ENCODE results near the gene FAM161B. TPM values are rescaled to one million over a fixed set of nuclear protein-coding genes. Genes with fewer than 3 reads are reported as not detected.

FAM161B gene
- total and polyA plus RNA-seq, 2 of the 13 experiments (the other 11 are each of a cell fraction or from before 2014, with no cell fraction given) = 1.6 to 2.0 TPM

DNA sequence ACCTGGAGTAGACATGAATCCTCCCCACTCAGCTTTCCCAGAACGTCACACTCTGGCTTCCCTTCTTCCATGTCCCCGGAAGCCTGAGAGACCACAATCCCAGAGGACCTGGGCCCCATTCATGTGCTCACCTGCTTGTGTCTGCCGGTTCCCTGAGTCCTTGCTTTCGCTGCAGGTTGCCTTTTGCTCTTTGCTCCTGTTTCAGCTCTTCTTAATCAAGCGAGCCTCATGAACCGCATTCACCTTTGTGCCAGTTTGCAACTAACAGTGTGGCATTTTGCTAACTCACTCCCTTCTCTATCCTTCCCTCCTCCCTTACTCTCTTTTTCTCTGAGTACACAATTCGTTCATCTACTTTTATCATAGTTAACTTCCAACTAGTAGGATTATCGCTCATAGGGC lies 46.1 kb upstream of the FAM161B start (continued):
- TF ChIP-seq, protein P1, sequence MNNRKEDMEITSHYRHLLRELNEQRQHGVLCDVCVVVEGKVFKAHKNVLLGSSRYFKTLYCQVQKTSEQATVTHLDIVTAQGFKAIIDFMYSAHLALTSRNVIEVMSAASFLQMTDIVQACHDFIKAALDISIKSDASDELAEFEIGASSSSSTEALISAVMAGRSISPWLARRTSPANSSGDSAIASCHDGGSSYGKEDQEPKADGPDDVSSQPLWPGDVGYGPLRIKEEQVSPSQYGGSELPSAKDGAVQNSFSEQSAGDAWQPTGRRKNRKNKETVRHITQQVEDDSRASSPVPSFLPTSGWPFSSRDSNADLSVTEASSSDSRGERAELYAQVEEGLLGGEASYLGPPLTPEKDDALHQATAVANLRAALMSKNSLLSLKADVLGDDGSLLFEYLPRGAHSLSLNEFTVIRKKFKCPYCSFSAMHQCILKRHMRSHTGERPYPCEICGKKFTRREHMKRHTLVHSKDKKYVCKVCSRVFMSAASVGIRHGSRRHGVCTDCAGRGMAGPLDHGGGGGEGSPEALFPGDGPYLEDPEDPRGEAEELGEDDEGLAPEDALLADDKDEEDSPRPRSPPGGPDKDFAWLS (CRISPR knock-in tag; IDR thresholded peaks at IDR 0.05; ENCODE audit: borderline replicate concordance) = peak; percentile 9; the same call in 1 of the 2 replicates
- TF ChIP-seq, protein P2, sequence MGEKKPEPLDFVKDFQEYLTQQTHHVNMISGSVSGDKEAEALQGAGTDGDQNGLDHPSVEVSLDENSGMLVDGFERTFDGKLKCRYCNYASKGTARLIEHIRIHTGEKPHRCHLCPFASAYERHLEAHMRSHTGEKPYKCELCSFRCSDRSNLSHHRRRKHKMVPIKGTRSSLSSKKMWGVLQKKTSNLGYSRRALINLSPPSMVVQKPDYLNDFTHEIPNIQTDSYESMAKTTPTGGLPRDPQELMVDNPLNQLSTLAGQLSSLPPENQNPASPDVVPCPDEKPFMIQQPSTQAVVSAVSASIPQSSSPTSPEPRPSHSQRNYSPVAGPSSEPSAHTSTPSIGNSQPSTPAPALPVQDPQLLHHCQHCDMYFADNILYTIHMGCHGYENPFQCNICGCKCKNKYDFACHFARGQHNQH (CRISPR knock-in tag; IDR thresholded peaks at IDR 0.05) = 0 out of 2 replicates have a peak, but pooled peaks have one; percentile 25
- no peak for TF ChIP-seq ZNF367 (CRISPR knock-in tag; IDR thresholded peaks at IDR 0.05; ENCODE audit: borderline replicate concordance)
- peak; percentile 28; the same call in 1 of the 2 replicates for TF ChIP-seq CEBPG (CRISPR knock-in tag; IDR thresholded peaks at IDR 0.05)
- TF ChIP-seq PAXIP1 (CRISPR knock-in tag; conservative IDR thresholded peaks at IDR 0.05) = peak; percentile 83
- TF ChIP-seq AKAP8 (CRISPR knock-in tag; IDR thresholded peaks at IDR 0.05) = no peak
- TF ChIP-seq, protein P3, sequence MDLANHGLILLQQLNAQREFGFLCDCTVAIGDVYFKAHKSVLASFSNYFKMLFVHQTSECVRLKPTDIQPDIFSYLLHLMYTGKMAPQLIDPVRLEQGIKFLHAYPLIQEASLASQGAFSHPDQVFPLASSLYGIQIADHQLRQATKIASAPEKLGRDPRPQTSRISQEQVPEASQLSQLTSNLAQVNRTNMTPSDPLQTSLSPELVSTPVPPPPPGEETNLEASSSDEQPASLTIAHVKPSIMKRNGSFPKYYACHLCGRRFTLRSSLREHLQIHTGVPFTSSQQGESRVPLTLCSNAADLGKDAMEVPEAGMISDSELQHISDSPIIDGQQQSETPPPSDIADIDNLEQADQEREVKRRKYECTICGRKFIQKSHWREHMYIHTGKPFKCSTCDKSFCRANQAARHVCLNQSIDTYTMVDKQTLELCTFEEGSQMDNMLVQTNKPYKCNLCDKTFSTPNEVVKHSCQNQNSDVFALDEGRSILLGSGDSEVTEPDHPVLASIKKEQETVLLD (CRISPR knock-in tag; IDR thresholded peaks at IDR 0.05; ENCODE audit: low read depth) = no peak
- no peak for TF ChIP-seq ZNF768 (CRISPR knock-in tag; IDR thresholded peaks at IDR 0.05)
- no peak for TF ChIP-seq SCMH1 (CRISPR knock-in tag; IDR thresholded peaks at IDR 0.05; ENCODE audit: borderline replicate concordance)
- peak; percentile 72 for TF ChIP-seq RARA (CRISPR knock-in tag; IDR thresholded peaks at IDR 0.05)
- TF ChIP-seq ZNF772 (CRISPR knock-in tag; IDR thresholded peaks at IDR 0.05) = peak; percentile 51; the same call in 1 of the 2 replicates
- TF ChIP-seq SOX6 (IDR thresholded peaks at IDR 0.05) = no peak
- peak; percentile 52; the same call in 1 of the 2 replicates for TF ChIP-seq SOX6 (CRISPR knock-in tag; IDR thresholded peaks at IDR 0.05)
- peak; percentile 26; the same call in 1 of the 2 replicates for TF ChIP-seq FOXO1 (CRISPR knock-in tag; IDR thresholded peaks at IDR 0.05)
- no peak for TF ChIP-seq USF2 (IDR thresholded peaks at IDR 0.05; ENCODE audit: low read depth, low read length)
- no peak for TF ChIP-seq USF2 (CRISPR knock-in tag; IDR thresholded peaks at IDR 0.05; ENCODE audit: borderline replicate concordance)
- no peak for TF ChIP-seq ESRRA (CRISPR knock-in tag; IDR thresholded peaks at IDR 0.05; ENCODE audit: low read depth)
- TF ChIP-seq BRD4 (CRISPR knock-in tag; IDR thresholded peaks at IDR 0.05) = 0 out of 2 replicates have a peak, but pooled peaks have one; percentile 42
- no peak for TF ChIP-seq HNRNPUL1 (IDR thresholded peaks at IDR 0.05; ENCODE audit: low read depth, low read length)
- TF ChIP-seq POLR2AphosphoS5 (IDR thresholded peaks at IDR 0.05; ENCODE audit: low read depth, low read length) = peak; percentile 68
- no peak for TF ChIP-seq RFXAP (CRISPR knock-in tag; IDR thresholded peaks at IDR 0.05; ENCODE audit: borderline replicate concordance)
- peak; percentile 97 for TF ChIP-seq ZNF232 (CRISPR knock-in tag; IDR thresholded peaks at IDR 0.05; ENCODE audit: borderline replicate concordance)

Measured in HepG2 (cell line).